Activated CD4-positive, alpha-beta T cell treated with anti-CD3 and anti-CD28 coated beads for 48 hours (primary cell): ENCODE results near the gene SLC9A1.
"Not testable (repeated sequence)": the region's sequence is repeated elsewhere in the genome, so short reads cannot be mapped to it uniquely, and the experiment has no call there.

ENCODE experiments used
- DNase-seq: peaks from one replicate; pipeline ENCODE4 v3.0.0-alpha.2; 2020

Gene SLC9A1

GRCh38 chr1:27130798-27131197 is 24.1 kb downstream of the SLC9A1 start:
- no peak for DNase-seq

GRCh38 chr1:27129225-27129624 is 25.7 kb downstream of the SLC9A1 start:
- no peak for DNase-seq

GRCh38 chr1:27127419-27127818 is 27.5 kb downstream of the SLC9A1 start:
- DNase-seq: no peak

GRCh38 chr1:27126391-27126790 is 28.5 kb downstream of the SLC9A1 start:
- DNase-seq: no peak

GRCh38 chr1:27125125-27125524 is 29.8 kb downstream of the SLC9A1 start:
- DNase-seq: not testable (repeated sequence)

GRCh38 chr1:27124405-27124804 is 30.5 kb downstream of the SLC9A1 start:
- no peak for DNase-seq

GRCh38 chr1:27122652-27123051 is 32.3 kb downstream of the SLC9A1 start:
- no peak for DNase-seq

- no peak for DNase-seq
Measured at GRCh38 chr1:27120854-27121253, 34.1 kb downstream of the SLC9A1 start.

- DNase-seq: no peak
Measured at GRCh38 chr1:27118440-27118689, 36.6 kb downstream of the SLC9A1 start.

GRCh38 chr1:27117733-27118439 is 37.0 kb downstream of the SLC9A1 start:
- DNase-seq: no peak

GRCh38 chr1:27116697-27117096 is 38.2 kb downstream of the SLC9A1 start:
- no peak for DNase-seq

- no peak for DNase-seq
Measured at GRCh38 chr1:27116232-27116631, 38.7 kb downstream of the SLC9A1 start.

- no peak for DNase-seq
Measured at GRCh38 chr1:27114546-27114945, 40.4 kb downstream of the SLC9A1 start.

- DNase-seq: no peak
Measured at GRCh38 chr1:27113861-27114260, 41.1 kb downstream of the SLC9A1 start.

GRCh38 chr1:27111626-27112573 is 43.0 kb downstream of the SLC9A1 start:
- peak; percentile 82 for DNase-seq

GRCh38 chr1:27109103-27109822 is 45.7 kb downstream of the SLC9A1 start:
- DNase-seq: peak; percentile 69

GRCh38 chr1:27108588-27108987 is 46.3 kb downstream of the SLC9A1 start:
- no peak for DNase-seq

- no peak for DNase-seq
Measured at GRCh38 chr1:27106561-27107323, 48.2 kb downstream of the SLC9A1 start.

- no peak for DNase-seq
Measured at GRCh38 chr1:27105018-27105417, 49.9 kb downstream of the SLC9A1 start.

GRCh38 chr1:27103498-27103897 is 51.4 kb downstream of the SLC9A1 start:
- no peak for DNase-seq

GRCh38 chr1:27102707-27103468 is 52.0 kb downstream of the SLC9A1 start:
- peak; percentile 89 for DNase-seq

GRCh38 chr1:27102134-27102706 is 52.7 kb downstream of the SLC9A1 start:
- DNase-seq: no peak
